Heart right ventricle (tissue), 16 donors: Measurements from ENCODE around the gene BMX. TPM values are rescaled to one million over a fixed set of nuclear protein-coding genes. Genes with fewer than 3 reads are reported as not detected.

Source experiments
- ATAC-seq, 8 donors: fragments of 200-7000 bp; cut with Tn5 transposase; one replicate each; pipeline ENCODE4 v1.9.1; 2020; ENCODE audit warnings: mild to moderate bottlenecking in 8 of 8, moderate library complexity in 8 of 8, moderate number of reproducible peaks in 1 of 8
- DNase-seq, 2 donors: peaks; one replicate each; pipeline ENCODE4 v3.0.0-alpha.2; 2020
- H3K27ac ChIP-seq, 10 donors: fragments of 200-600 bp; sonication (generic) in 2 of 10; one replicate each; pipeline versions ENCODE4 v1.5.0 to v1.8.0; 2020 to 2022; ENCODE audit warnings: mild to moderate bottlenecking in 3 of 10
- H3K27me3 ChIP-seq, 7 donors: fragments of 200-600 bp; one replicate each; pipeline ENCODE4 v1.8.0; 2021 to 2022; ENCODE audit warnings: mild to moderate bottlenecking in 2 of 7
- H3K36me3 ChIP-seq, 9 donors: fragments of 200-600 bp; sonication (generic) in 1 of 9; one replicate each; pipeline versions ENCODE4 v1.5.0 to v1.8.0; 2020 to 2022; ENCODE audit warnings: mild to moderate bottlenecking in 2 of 9
- H3K4me1 ChIP-seq, 9 donors: fragments of 200-600 bp; sonication (generic) in 1 of 9; one replicate each; pipeline versions ENCODE4 v1.5.0 to v1.8.0; 2020 to 2022; ENCODE audit warnings: mild to moderate bottlenecking in 4 of 9
- H3K4me3 ChIP-seq, 10 donors: fragments of 200-600 bp; sonication (generic) in 2 of 10; one replicate each; pipeline versions ENCODE4 v1.5.0 to v1.8.0; 2020 to 2022; ENCODE audit warnings: mild to moderate bottlenecking in 7 of 10, moderate library complexity in 2 of 10
- H3K9me3 ChIP-seq, 11 donors: fragments of 200-600 bp in 10 of 11; sonication (generic) in 2 of 11; one replicate each; pipeline versions ENCODE4 v1.5.0 to v1.8.0; 2013 to 2022; ENCODE audit warnings: mild to moderate bottlenecking in 2 of 11, control low read depth in 1 of 11, moderate library complexity in 1 of 11
- WGBS, 2 donors: extraction: QIAGEN DNeasy Blood & Tissue Kit; methylation state at CpG; one replicate each; pipeline ENCODE4 v1.1.7; 2013; ENCODE audit warnings: inconsistent platforms in 1 of 2; 5-methylcytosine and 5-hydroxymethylcytosine counted together
- intact Hi-C, 10 donors: fragments of 100-400 bp; cut with DNase I; formaldehyde crosslinking; loops; one replicate each; pipeline versions ENCODE4 v1.11.1 to v1.14.2; 2022
- polyA plus RNA-seq, 2 donors: library from polyadenylated mRNA; stranded (reverse); fragments of 200-250 nt; gene quantifications; one replicate each; pipeline ENCODE4 v1.2.3, GENCODE V29; 2013
- total RNA-seq, 10 donors: library from RNA; stranded (reverse); fragmentation: NEBNext Ultra II Directional in 3 of 10; extraction: Animal tissue kit (Norgen Biotek cat#: 25700) in 3 of 10; gene quantifications; one replicate each; pipeline versions ENCODE4 v1.2.1 to v1.2.4, GENCODE V29; 2021 to 2023
- TF ChIP-seq, protein P1 (sequence below), 9 donors: fragments of 200-600 bp; sonication (generic) in 2 of 9; IDR thresholded peaks; one replicate each; pipeline versions ENCODE4 v1.5.0 to v1.8.0; 2021 to 2022; ENCODE audit warnings: antibody characterized with exemption in 9 of 9, mild to moderate bottlenecking in 5 of 9, moderate library complexity in 1 of 9
- donor health status: Arrhythmogenic right ventricular cardiomyopathy.
- donor health status: ischemic (EF 13 %, LVEDD 7.1; RV severe dilation, severe dysfunction).
- donor health status: healthy with polysubstance abuse.
- donor health status: DM: no; HTN: yes; CAD: no.
- donor health status: DM: no; HTN: no; CAD: no.
- donor health status: ischemic (EF 25% LVEDD 6.9; RV normal size, moderate dysfunction).
- donor health status: ischemic (EF 25% LVEDD 5.7; RV mildly dilated, moderate dysfunction).
- donor health status: healthy.
- donor health status: DM: yes; HTN: yes; CAD: no.
- donor health status: Ischemic cardiomyopathy.
- donor health status: ischemic (EF 35%, LVEDD 5.7; RV mildly dilated, moderate dysfunction).
- donor health status: nonischemic (EF 11% LVEDD 7.7; RV severe dilation, severe dysfunction).
- donor health status: DM: yes; HTN: yes; CAD: no.
- donor health status: PGD.
- donor health status: ischemic (EF 29% LVEDD 5.4; RV normal size, mild dysfunction).
- donor health status: nonischemic (EF 23%, LVEDD 6.1; RV moderate dilation, normal function).

Gene BMX
- total and polyA plus RNA-seq, 12 donors, result 0.97 to 6.1 (median 2.7) TPM

DNA sequence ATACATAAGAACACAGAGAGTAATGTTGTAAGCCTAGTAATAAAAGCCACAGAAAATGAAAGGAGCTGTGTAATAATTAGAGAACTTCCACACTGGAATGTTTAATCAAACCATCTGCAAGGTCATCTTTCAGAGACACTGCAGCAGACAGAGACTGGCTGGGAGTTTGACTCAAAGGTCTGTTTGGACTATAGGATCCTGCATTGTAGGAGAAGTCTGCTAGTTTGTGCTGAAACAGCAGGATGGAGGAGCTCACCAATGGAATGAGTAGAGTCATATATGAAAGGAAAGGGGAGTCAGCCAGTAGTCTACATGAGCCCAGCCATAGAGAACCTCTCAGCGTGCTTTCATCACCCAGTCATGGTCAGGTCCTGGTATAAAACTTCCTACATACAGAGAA is 104.6 kb downstream of the BMX start:
- H3K4me1 ChIP-seq, result no peaks in the 10 kb centered on the region
- 38 to 68% methylated on average over 1 of the region's 1 CpG for WGBS, 2 donors
- H3K36me3 ChIP-seq, result no peaks in the 10 kb centered on the region
- peak overlapping the region in 4 of 10 donors; percentile 40 to 42 (median 40) for H3K4me3 ChIP-seq
- ATAC-seq (no peak), DNase-seq (no peak)
- H3K9me3 ChIP-seq, result no peaks in the 10 kb centered on the region
- peaks cover 0 to 75% (median 0%) of the 10 kb centered on the region in 7 donors for H3K27me3 ChIP-seq
- H3K27ac ChIP-seq, result peak overlapping the region in 4 of 10 donors; percentile 4 to 70 (median 62)
- intact Hi-C loops, result no loop called here
- TF ChIP-seq, protein P1, sequence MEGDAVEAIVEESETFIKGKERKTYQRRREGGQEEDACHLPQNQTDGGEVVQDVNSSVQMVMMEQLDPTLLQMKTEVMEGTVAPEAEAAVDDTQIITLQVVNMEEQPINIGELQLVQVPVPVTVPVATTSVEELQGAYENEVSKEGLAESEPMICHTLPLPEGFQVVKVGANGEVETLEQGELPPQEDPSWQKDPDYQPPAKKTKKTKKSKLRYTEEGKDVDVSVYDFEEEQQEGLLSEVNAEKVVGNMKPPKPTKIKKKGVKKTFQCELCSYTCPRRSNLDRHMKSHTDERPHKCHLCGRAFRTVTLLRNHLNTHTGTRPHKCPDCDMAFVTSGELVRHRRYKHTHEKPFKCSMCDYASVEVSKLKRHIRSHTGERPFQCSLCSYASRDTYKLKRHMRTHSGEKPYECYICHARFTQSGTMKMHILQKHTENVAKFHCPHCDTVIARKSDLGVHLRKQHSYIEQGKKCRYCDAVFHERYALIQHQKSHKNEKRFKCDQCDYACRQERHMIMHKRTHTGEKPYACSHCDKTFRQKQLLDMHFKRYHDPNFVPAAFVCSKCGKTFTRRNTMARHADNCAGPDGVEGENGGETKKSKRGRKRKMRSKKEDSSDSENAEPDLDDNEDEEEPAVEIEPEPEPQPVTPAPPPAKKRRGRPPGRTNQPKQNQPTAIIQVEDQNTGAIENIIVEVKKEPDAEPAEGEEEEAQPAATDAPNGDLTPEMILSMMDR (IDR thresholded peaks at IDR 0.05), result no peak

Other genes with a start within 250 kb of the BMX start
- 1 to 10 TPM in 2 of 10 donors, under 1 TPM in 8; 0.39 to 1.5 (median 0.86) TPM for gene ASB9, start 230.7 kb upstream of the BMX start, total RNA-seq
- 1 to 10 TPM in 1 of 2 donors, under 1 TPM in 1; 0.59 to 1.6 TPM for gene ASB9, start 230.7 kb upstream of the BMX start, polyA plus RNA-seq
- 100 to 1,000 TPM in 7 of 10 donors, 10 to 100 TPM in 3; 64.9 to 149 (median 101) TPM for gene ASB11, start 185.2 kb upstream of the BMX start, total RNA-seq
- gene ASB11, start 185.2 kb upstream of the BMX start, polyA plus RNA-seq, result 10 to 100 TPM in 1 of 2 donors, 1 to 10 TPM in 1; 4.3 to 18.1 TPM
- 1 to 10 TPM; 3.1 to 7.3 (median 4.7) TPM for gene PIGA, start 165.3 kb upstream of the BMX start, total RNA-seq
- gene PIGA, start 165.3 kb upstream of the BMX start, polyA plus RNA-seq, result 1 to 10 TPM; 5.9 to 6.9 TPM
- gene VEGFD, start 116.4 kb upstream of the BMX start, total RNA-seq, result 10 to 100 TPM in 2 of 10 donors, 1 to 10 TPM in 8; 1.4 to 21.0 (median 4.4) TPM
- gene VEGFD, start 116.4 kb upstream of the BMX start, polyA plus RNA-seq, result 10 to 100 TPM in 1 of 2 donors, 1 to 10 TPM in 1; 1.1 to 18.9 TPM
- 10 to 100 TPM in 4 of 10 donors, 1 to 10 TPM in 6; 4.9 to 17.8 (median 9.4) TPM for gene PIR, start 7.5 kb upstream of the BMX start, total RNA-seq
- gene PIR, start 7.5 kb upstream of the BMX start, polyA plus RNA-seq, result 10 to 100 TPM in 1 of 2 donors, 1 to 10 TPM in 1; 8.6 to 15.7 TPM
- gene ACE2, start 100.2 kb downstream of the BMX start, total RNA-seq, result 10 to 100 TPM; 11.0 to 42.4 (median 20.7) TPM
- 10 to 100 TPM in 1 of 2 donors, 1 to 10 TPM in 1; 6.7 to 15.3 TPM for gene ACE2, start 100.2 kb downstream of the BMX start, polyA plus RNA-seq
- gene CLTRN, start 164.0 kb downstream of the BMX start, total RNA-seq, result 1 to 10 TPM in 2 of 10 donors, under 1 TPM in 8; 0.17 to 1.4 (median 0.86) TPM
- 1 to 10 TPM in 1 of 2 donors, under 1 TPM in 1; 0.07 to 2.4 TPM for gene CLTRN, start 164.0 kb downstream of the BMX start, polyA plus RNA-seq
- 1 to 10 TPM; 2.4 to 4.9 (median 3.3) TPM for gene CA5B, start 237.5 kb downstream of the BMX start, total RNA-seq
- 1 to 10 TPM in 1 of 2 donors, under 1 TPM in 1; 0.77 to 1.8 TPM for gene CA5B, start 237.5 kb downstream of the BMX start, polyA plus RNA-seq